Adipocyte (in vitro differentiated cells): ENCODE measurements around the gene KIRREL3.

ENCODE experiments used
- DNase-seq: peaks from one replicate; pipeline ENCODE4 v3.0.0-alpha.2; 2015; ENCODE audit warnings: low read depth
- H3K27me3 ChIP-seq: replicated peaks from 2 replicates; pipeline ENCODE4 v1.7.0; 2013; ENCODE audit warnings: mild to moderate bottlenecking, low read length, moderate library complexity; ENCODE audit not compliant: control insufficient read depth, insufficient read depth
- H3K36me3 ChIP-seq: 2 replicates; pipeline ENCODE4 v1.7.0; 2013; ENCODE audit warnings: low read length, mild to moderate bottlenecking, moderate library complexity; ENCODE audit not compliant: control insufficient read depth, insufficient read depth, severe bottlenecking
- H3K4me1 ChIP-seq: 2 replicates; pipeline ENCODE4 v1.7.0; 2013; ENCODE audit warnings: mild to moderate bottlenecking, low read length, moderate library complexity; ENCODE audit not compliant: control insufficient read depth, insufficient read depth
- H3K4me3 ChIP-seq: 2 replicates; pipeline ENCODE4 v1.7.0; 2013; ENCODE audit warnings: mild to moderate bottlenecking, low read length, moderate library complexity
- H3K9ac ChIP-seq: 2 replicates; pipeline ENCODE4 v1.7.0; 2013; ENCODE audit warnings: mild to moderate bottlenecking, low read length, moderate library complexity
- H3K9me3 ChIP-seq: 2 replicates; pipeline ENCODE4 v1.7.0; 2013; ENCODE audit warnings: mild to moderate bottlenecking, low read length, moderate library complexity; ENCODE audit not compliant: control insufficient read depth

Gene KIRREL3

DNA sequence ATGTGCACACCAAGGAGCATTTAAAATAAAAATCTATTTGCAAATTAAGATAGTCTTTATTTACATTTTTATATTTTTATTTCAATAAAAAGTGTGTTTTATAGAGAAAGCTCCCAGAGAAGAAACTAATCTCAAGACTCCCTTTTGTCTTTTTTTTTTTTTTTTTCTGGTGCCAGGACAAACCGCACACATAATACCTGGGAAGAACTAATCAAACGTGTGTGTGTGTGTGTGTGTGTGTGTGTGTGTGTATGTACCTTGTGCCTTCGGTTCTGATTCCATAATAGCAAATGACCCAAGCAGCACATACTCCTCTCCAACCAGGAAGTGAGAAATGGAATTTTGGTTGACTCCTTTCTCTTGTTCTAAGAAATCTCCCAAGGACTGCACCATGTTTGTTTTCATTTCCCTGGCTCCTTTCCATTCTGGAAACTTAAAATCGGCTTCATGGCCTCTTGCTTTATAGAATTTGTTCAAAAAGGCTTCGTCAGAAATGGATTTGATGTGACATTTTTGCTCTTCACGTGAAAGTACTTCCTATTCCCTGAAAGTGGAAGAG lies 579.8 kb downstream of the KIRREL3 start:
- Histone ChIP-seq H3K4me1 (peaks cover 32% of the 10 kb centered on the region), H3K27me3 (no peaks in the 10 kb centered on the region), H3K9ac (no peak overlapping the region), H3K36me3 (peaks cover 6% of the 10 kb centered on the region), H3K4me3 (no peak overlapping the region), H3K9me3 (no peaks in the 10 kb centered on the region)
- no peak for DNase-seq

DNA sequence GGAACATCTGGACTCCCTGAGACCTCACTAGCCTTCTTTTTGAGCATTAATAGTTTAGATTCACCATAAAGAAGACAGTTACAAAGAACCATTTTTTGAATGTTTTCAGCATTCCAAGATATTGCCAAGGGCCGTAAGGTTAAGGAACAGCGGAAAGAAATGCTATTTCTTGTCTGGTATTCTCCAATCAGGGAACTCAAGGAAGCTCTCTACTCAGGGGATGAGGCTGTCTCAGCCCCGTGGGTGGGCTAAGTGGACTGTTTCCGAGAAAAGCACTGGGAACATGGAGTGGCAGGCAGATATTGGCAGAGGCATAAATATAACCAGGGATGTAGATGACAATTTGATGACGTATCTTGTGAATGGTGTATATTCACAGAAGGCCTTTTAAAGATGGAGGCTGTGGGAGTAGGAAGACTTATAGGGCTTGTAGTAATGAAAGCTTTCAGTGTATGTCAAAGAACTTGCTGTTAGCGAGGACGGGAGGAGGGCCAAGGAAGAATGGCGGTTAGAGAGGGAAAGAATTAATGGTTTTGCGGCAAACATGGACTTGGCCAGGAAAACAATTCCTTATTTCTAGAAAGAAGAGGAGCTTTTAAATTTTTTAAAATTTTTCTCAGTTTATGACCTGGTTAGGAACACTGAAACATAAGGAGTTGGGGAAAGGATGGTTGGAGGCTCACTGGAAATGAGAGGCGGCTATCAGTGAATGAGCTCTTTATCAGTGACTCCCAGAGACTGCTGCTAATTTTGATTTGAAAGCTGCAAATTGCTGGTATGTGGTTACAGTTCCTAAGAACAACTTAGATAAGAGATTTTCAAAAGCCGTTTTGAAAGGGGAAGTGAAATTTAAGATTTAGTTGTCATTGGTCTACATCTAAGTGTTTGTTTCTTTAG lies 580.5 kb downstream of the KIRREL3 start:
- Histone ChIP-seq H3K4me1 (peaks cover 38% of the 10 kb centered on the region), H3K4me3 (no peak overlapping the region), H3K9ac (no peak overlapping the region), H3K9me3 (no peaks in the 10 kb centered on the region), H3K36me3 (peaks cover 6% of the 10 kb centered on the region), H3K27me3 (no peaks in the 10 kb centered on the region)
- peak; percentile 58 for DNase-seq

DNA sequence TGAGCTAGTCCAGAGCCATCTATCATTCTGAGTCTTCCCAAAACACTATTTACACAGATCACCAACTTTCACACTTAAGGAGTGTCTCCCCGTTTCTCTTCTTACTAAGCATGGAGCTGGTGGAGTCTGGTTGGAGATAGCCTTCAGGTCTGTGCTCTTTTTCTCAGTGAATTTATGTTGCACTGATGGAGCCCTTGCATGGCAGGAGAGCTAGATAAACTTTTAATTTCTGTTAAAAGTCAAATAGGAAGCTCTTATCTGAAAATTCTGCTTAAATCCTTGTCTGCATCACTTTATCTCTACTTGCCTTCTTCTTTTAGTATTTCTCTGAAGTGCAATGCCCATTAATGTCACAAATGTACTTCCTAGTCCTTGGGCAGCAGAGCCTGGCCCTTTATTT lies 581.7 kb downstream of the KIRREL3 start:
- Histone ChIP-seq H3K4me3 (no peak overlapping the region), H3K9me3 (no peaks in the 10 kb centered on the region), H3K9ac (no peak overlapping the region), H3K27me3 (no peaks in the 10 kb centered on the region), H3K36me3 (peaks cover 7% of the 10 kb centered on the region), H3K4me1 (peaks cover 45% of the 10 kb centered on the region)
- no peak for DNase-seq

DNA sequence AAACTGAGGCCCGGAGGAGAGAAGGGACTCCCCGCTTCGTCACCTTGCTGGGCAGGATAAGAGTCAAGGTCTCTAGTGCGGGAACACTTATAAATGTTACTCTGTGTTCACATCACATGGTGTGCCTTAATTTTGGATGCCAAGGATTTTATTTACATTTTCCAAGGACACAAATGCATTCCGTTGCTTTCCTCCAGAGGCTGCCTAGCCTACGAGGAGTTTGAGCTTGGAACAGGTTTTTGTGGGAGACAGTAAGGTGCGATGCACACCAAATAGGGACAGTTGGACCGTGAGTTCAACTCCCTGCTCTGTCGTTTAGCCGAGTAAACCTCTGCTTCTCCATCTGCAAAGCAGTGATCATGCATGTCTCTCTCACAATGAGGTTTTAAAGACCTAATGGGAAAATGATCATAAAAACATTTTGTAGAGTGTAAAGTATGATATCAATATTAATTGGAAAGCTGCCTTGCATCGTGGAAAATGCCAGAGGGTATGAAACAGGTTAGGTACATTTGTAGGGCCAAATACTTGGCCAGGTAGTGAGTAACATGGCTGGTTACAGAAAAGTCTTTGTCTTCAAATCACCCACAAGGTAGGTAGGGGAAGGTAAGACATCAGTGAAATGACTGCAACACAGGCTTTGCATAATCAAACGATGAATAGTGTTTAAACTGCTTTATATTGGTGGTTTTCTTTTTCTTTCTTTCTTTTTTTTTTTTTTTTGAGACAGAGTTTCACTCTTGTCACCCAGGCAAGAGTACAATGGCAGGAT lies 583.3 kb downstream of the KIRREL3 start:
- Histone ChIP-seq H3K9me3 (no peaks in the 10 kb centered on the region), H3K4me3 (peak overlapping the region; percentile 48), H3K27me3 (no peaks in the 10 kb centered on the region), H3K4me1 (peaks cover 45% of the 10 kb centered on the region), H3K9ac (peak overlapping the region; percentile 82), H3K36me3 (peaks cover 15% of the 10 kb centered on the region)
- no peak for DNase-seq

DNA sequence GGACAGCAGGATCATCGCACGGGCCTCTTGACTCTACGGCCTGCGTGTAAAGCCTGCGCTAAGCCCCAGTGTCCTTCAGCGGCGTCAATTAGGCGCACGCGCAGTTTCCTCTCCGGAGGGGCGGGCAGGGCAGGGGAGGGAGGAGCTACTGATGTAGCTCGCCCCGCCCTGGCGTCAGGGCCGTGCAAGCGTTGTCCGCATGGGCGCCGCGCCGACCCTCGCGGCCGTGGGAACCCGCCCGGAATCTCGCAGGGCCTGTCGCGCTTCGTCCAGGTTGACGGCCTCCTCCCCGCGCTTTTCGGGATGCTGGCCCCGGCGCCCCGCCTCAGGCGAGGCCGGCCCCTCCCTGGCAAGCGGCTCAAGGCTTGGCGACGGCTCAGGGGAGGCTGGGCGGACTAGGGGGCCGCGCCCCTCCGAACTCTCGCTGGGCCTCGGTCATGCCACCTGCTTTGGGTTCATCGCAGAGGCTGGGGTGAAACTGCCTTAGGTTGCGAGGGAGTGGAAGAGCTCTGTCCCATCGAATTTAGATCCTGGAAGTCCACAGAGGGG lies 584.0 kb downstream of the KIRREL3 start:
- H3K4me3 ChIP-seq: peak overlapping the region; percentile 48

DNA sequence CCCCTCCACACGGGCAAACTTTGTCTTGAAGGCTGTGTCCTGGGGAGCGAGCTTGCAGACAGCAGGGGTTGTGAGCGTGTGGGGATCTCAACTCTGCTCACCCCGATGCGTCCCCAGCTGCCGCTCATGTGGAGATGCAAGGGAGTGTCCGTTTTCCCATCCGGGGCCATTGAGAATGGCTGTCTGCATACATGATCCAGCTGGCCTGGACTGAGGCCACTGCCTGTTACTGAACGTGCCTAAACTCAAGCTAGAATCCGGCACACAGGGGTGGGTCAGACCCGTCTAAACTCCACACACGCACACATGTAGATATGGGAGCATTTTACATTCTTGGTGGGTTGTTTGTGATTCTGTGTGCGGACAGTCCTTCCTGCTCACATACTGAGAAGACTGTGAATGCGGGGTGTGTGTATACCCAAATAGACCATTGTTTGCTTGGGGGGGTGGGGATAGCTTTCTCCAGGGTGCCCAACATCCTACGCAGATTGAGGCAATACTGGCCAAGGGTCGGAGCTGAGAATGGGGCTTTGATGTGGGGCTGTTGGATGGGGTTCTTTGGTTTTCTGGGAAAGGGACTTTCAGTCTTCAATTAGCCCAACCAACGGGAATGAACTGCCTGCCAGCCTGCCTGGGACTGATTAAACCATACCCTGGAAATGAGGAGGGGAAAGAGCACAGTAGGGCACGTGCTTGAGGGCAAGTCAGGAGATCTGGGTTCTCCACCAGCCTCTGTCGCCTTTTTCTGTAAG lies 584.7 kb downstream of the KIRREL3 start:
- Histone ChIP-seq H3K9ac (peak overlapping the region; percentile 82), H3K4me1 (peaks cover 51% of the 10 kb centered on the region), H3K27me3 (no peaks in the 10 kb centered on the region), H3K9me3 (no peaks in the 10 kb centered on the region), H3K4me3 (peak overlapping the region; percentile 23), H3K36me3 (peaks cover 15% of the 10 kb centered on the region)
- DNase-seq: no peak

More for the DNA sequence above, 584.0 kb downstream of the KIRREL3 start:
- Histone ChIP-seq H3K9me3 (no peaks in the 10 kb centered on the region), H3K9ac (peak overlapping the region; percentile 82), H3K27me3 (no peaks in the 10 kb centered on the region), H3K4me1 (peaks cover 45% of the 10 kb centered on the region), H3K36me3 (peaks cover 15% of the 10 kb centered on the region)
- DNase-seq: peak; percentile 38

DNA sequence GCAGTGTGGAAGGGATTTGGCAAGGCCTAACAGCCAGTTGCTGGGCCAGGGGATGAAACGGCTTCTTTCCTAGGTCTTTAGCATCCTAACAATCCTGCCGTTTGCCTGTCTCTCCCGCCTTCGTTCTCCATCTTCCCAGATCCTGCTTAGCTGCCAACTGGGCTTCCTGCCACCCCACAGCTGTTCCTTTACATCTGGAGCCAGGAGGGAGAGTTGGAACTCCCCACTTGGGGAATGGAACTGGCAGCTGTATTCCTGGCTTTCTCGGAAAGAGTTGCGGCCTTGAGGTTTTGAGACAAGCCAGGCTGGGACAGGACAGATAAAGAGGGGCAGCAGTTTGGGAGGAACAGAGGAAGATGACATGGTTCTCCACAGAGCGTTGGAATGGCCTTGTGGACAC lies 585.4 kb downstream of the KIRREL3 start:
- H3K4me1 ChIP-seq: peaks cover 56% of the 10 kb centered on the region
- peak overlapping the region; percentile 82 for H3K9ac ChIP-seq
- no peaks in the 10 kb centered on the region for H3K9me3 ChIP-seq
- peak; percentile 70 for DNase-seq
- H3K4me3 ChIP-seq: peak overlapping the region; percentile 23
- peaks cover 18% of the 10 kb centered on the region for H3K36me3 ChIP-seq
- no peaks in the 10 kb centered on the region for H3K27me3 ChIP-seq

DNA sequence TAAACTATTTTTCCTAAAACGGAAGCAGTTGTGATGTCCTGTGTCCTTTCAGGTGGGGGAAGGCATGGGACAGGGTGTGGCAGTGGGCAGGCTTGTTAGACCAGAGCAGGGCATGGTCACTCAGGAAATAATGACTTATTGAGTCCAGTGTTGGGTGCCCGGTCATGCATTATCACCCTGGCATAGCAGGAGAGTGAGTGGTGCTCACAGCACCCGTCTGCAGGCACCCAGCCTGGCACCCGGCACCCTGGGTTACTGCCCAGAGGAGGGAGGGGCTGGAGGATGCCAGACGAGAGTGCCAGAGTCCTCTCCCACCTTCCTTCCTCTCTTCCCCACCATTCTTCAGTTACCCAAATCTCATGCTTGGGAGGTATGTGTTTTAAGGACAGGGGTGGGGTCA lies 586.0 kb downstream of the KIRREL3 start:
- H3K36me3 ChIP-seq: peaks cover 23% of the 10 kb centered on the region
- H3K27me3 ChIP-seq: no peaks in the 10 kb centered on the region
- no peak overlapping the region for H3K4me3 ChIP-seq
- no peaks in the 10 kb centered on the region for H3K9me3 ChIP-seq
- no peak for DNase-seq
- H3K4me1 ChIP-seq: peaks cover 51% of the 10 kb centered on the region
- H3K9ac ChIP-seq: peak overlapping the region; percentile 82

DNA sequence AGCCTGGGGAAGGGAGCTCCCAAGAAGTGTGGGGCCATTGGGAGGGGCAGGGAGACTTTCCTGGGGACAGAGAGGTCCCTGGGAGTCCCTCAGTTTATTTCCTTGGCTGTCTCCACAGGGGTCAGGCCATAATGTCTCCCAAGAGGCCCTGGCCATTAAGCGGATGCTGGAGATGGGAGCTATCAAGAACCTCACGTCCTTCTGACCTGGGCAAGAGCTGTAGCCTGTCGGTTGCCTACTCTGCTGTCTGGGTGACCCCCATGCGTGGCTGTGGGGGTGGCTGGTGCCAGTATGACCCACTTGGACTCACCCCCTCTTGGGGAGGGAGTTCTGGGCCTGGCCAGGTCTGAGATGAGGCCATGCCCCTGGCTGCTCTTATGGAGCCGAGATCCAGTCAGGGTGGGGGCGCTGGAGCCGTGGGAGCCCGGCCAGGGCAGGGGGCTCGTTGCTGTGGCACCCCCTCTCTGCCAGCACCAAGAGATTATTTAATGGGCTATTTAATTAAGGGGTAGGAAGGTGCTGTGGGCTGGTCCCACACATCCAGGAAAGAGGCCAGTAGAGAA lies 586.6 kb downstream of the KIRREL3 start:
- H3K4me1 ChIP-seq: peaks cover 47% of the 10 kb centered on the region
- peaks cover 30% of the 10 kb centered on the region for H3K36me3 ChIP-seq
- no peak for DNase-seq
- no peak overlapping the region for H3K9ac ChIP-seq
- no peaks in the 10 kb centered on the region for H3K9me3 ChIP-seq
- H3K27me3 ChIP-seq: no peaks in the 10 kb centered on the region
- H3K4me3 ChIP-seq: no peak overlapping the region

DNA sequence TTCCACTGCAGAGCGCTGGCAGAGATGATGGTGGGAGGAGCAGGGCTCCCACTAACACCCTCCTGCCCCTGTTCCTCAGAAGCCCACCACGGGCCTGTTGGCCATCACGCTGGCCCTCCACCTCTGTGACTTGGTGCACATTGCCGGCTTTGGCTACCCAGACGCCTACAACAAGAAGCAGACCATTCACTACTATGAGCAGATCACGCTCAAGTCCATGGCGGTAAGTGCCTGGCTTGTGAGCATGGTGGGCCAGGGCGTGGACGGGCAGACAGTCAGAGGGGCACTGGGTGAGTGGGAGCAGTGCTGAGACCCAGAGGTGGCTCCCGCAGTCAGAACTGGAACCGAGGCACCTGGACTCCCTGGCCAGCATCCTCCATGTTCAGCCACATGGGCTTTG lies 587.1 kb downstream of the KIRREL3 start:
- DNase-seq: no peak
- H3K27me3 ChIP-seq: no peaks in the 10 kb centered on the region

More for the DNA sequence above, 587.1 kb downstream of the KIRREL3 start:
- peaks cover 42% of the 10 kb centered on the region for H3K4me1 ChIP-seq
- no peaks in the 10 kb centered on the region for H3K9me3 ChIP-seq
- H3K9ac ChIP-seq: no peak overlapping the region
- no peak overlapping the region for H3K4me3 ChIP-seq
- peaks cover 35% of the 10 kb centered on the region for H3K36me3 ChIP-seq
